ENCODE results near the gene DTL.

The DTL gene

GRCh38 chr1:212074313-212074712 lies 38.8 kb downstream of the DTL start:
- no peak for DNase-seq (ENCODE audit: low read depth)
- no peak for TF ChIP-seq CTCF (IDR thresholded peaks at IDR 0.05; ENCODE audit: control insufficient read depth, extremely low read depth, insufficient read depth)
- no peak overlapping the region for H3K4me3 ChIP-seq (ENCODE audit: low read depth, low read length)

DNA sequence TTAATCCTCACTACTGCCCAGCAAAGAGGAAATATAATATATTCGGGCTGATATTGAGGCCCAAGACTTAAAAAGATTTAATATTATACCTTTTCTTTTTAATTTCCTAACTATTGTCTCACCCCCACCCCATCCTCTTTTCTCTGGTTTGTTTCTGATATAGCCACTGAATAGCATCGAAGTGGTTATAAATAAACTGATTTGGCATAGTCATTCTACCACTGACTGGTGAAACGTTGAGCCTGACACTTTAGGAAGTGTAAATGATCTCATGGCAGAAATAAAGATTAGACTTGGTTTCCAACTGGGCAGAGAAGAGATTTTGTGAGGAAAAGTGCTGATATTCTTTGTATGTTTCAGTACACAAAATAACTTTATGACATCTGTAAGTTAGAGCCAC lies 39.3 kb downstream of the DTL start:
- no peak overlapping the region for H3K4me3 ChIP-seq (ENCODE audit: low read depth, low read length)
- TF ChIP-seq CTCF (IDR thresholded peaks at IDR 0.05; ENCODE audit: control insufficient read depth, extremely low read depth, insufficient read depth) = no peak
- no peak for DNase-seq (ENCODE audit: low read depth)

DNA sequence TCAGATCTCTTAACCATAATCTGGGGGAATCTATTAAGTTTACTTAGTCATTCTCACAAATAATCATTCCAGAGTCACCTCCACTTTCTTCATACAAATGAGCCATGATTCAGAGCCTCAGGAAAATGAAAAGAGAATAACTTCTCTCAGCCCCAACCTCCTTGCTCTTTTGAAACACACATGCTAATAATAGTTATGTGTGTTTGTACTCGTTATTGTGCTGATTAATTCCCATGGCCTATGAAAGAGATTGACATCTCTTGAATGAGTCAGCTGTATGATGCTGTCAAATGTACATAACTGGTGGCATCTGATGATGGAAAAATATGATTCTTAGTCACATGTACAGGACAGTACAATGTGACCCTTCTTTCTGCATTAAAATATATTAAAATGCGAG lies 41.5 kb downstream of the DTL start:
- DNase-seq (ENCODE audit: low read depth) = no peak
- no peak overlapping the region for H3K4me3 ChIP-seq (ENCODE audit: low read depth, low read length)
- no peak for TF ChIP-seq CTCF (IDR thresholded peaks at IDR 0.05; ENCODE audit: control insufficient read depth, extremely low read depth, insufficient read depth)

- no peak for DNase-seq (ENCODE audit: low read depth)
- no peak for TF ChIP-seq CTCF (IDR thresholded peaks at IDR 0.05; ENCODE audit: control insufficient read depth, extremely low read depth, insufficient read depth)
- no peak overlapping the region for H3K4me3 ChIP-seq (ENCODE audit: low read depth, low read length)
Observed at GRCh38 chr1:212078826-212079225, 43.3 kb downstream of the DTL start.

- no peak for DNase-seq (ENCODE audit: low read depth)
- no peak overlapping the region for H3K4me3 ChIP-seq (ENCODE audit: low read depth, low read length)
- TF ChIP-seq CTCF (IDR thresholded peaks at IDR 0.05; ENCODE audit: control insufficient read depth, extremely low read depth, insufficient read depth) = no peak
Observed at GRCh38 chr1:212082765-212083406, 47.3 kb downstream of the DTL start.

GRCh38 chr1:212089560-212090163 lies 54.1 kb downstream of the DTL start:
- DNase-seq (ENCODE audit: low read depth) = peak; percentile 22
- no peak for TF ChIP-seq CTCF (IDR thresholded peaks at IDR 0.05; ENCODE audit: control insufficient read depth, extremely low read depth, insufficient read depth)
- H3K4me3 ChIP-seq (ENCODE audit: low read depth, low read length) = no peak overlapping the region

Measured in LNCaP clone FGC (cell line).